CD4-positive, alpha-beta T cell treated with Interleukin-6 at 100 ng/mL for 8 hours (primary cell): ENCODE data around the gene RPL36AL.
"Not testable (repeated sequence)": the region's sequence is repeated elsewhere in the genome, so short reads cannot be mapped to it uniquely, and the experiment has no call there.

Experiments used
- DNase-seq: peaks from one replicate; pipeline ENCODE4 v3.0.0-alpha.2; 2020; ENCODE audit warnings: mixed read lengths, low spot score

The RPL36AL gene

DNA sequence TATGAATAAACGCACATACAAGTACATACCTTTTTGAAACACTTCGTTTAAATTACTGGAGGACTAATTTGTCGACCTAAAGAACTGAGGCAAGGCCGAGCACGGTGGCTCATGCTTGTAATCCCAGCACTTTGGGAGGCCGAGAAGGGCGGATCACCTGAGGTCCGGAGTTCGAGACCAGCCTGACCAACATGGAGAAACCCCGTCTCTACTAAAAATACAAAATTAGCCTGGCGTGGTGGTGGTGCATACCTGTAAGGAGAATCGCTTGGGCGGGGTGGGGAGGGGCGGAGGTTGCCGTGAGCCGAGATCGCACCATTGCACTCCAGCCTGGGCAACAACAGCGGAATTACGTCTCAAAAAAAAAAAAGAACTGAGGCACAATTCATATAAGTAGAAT lies 1.2 kb downstream of the RPL36AL start:
- DNase-seq: not testable (repeated sequence)

DNA sequence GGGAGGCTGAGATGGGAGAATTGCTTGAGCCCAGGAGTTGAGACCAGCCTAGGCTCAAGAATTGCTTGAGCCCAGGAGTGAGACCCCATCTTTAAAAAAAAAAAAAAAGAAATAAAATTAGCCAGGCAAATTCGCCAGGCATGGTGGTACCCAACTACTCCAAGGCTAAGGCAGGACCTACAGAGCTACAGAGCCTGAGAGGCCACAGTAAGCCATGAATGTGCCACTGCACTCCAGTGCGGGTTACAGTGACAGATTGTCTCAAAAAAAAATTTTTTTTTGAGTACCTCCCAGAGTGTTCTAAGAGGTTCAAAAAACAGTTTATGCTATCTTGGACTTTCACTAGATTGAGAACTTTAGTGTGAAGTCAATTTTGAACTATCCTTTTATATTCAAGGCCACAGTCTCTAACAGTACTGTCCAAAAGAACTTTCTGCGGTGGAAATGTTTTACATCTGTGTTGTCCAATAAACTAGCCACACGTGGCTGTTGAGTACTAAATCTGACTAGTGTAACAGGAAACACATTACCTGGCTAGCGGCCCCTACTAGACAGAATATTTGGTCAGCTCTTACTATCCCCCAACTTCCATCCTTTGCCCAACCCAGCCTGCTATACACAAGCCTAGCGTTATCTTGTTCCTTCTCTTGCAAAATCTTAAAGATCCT lies 2.4 kb downstream of the RPL36AL start:
- DNase-seq: no peak

DNA sequence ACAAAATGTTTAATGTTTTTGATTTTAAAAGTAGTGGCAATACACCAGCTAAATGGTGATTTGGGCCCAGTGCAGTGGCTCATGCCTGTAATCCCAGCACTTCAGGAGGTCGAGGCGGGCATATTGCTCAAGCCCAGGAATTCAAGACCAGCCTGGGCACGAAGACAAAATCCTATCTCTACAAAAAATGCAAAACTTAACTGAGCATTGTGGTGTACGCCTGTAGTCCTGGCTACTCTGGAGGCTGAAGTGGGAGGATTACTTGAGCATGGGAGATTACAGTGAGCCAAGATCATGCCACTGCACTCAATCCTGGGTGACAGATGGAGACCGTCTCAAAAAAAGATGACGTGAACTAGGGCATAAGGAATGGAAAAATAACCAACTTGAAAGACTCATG lies 4.7 kb downstream of the RPL36AL start:
- DNase-seq: no peak

DNA sequence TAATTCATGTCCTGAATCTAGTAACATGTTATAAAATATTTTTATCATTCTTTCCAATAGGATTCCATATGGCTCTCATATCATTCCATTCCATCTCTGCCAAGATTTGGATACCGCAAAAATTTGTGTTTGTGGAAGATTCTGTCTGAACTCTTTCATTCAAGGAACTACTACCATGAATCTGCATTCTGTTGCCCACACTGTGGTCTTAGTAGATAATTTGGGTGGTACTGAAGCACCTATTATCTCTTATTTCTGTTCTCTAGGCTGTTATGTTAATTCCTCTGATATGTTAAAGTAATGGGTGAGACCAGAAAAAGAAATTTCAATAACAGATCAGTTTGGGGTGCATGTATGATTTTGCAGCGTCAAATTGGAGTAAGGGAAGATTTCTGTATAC lies 6.2 kb downstream of the RPL36AL start:
- DNase-seq: no peak

DNA sequence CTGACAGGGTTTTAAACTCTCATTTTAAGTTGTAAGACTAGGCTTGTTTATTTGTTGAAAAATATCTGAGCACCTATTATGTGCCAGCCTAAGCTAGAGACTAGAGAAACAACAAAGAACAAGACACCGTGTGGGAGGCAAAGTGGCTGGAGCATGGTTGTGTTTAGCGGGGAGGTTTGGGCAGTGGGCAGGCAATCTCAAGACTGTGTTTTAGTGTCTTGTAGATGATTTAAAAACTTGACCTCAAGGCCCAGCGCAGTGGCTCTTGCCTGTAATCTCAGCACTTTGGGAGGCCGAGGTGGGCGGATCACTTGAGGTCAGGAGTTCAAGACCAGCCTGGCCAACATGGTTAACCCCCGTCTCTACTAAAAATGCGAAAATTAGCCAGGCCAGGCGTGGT lies 7.8 kb downstream of the RPL36AL start:
- no peak for DNase-seq

DNA sequence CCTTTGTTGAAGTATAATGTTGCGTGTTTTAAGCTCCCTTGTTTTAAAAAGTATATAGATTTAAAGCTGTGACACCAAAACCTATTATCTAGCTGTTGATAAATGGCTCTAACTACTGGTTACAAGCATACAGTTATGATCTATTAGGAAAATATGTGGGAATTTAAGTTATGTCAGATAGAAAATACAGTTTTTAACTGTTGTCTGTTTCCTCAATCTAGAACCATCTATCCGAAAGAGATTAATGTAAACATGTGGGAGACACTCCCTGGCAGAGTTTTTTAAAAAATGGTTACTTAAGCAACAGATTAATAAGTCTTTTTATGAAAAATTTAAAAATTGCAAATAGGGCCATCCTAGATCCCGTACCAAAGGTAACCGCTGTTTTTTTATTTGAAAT lies 8.2 kb downstream of the RPL36AL start:
- no peak for DNase-seq

DNA sequence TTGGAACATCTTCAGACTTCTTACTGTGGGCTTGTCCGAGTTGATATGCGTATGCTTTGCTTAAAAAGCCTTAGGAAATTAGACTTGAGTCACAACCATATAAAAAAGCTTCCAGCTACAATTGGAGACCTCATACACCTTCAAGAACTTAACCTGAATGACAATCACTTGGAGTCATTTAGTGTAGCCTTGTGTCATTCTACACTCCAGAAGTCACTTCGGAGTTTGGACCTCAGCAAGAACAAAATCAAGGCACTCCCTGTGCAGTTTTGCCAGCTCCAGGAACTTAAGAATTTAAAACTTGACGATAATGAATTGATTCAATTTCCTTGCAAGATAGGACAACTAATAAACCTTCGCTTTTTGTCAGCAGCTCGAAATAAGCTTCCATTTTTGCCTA lies 12.8 kb downstream of the RPL36AL start:
- no peak for DNase-seq

DNA sequence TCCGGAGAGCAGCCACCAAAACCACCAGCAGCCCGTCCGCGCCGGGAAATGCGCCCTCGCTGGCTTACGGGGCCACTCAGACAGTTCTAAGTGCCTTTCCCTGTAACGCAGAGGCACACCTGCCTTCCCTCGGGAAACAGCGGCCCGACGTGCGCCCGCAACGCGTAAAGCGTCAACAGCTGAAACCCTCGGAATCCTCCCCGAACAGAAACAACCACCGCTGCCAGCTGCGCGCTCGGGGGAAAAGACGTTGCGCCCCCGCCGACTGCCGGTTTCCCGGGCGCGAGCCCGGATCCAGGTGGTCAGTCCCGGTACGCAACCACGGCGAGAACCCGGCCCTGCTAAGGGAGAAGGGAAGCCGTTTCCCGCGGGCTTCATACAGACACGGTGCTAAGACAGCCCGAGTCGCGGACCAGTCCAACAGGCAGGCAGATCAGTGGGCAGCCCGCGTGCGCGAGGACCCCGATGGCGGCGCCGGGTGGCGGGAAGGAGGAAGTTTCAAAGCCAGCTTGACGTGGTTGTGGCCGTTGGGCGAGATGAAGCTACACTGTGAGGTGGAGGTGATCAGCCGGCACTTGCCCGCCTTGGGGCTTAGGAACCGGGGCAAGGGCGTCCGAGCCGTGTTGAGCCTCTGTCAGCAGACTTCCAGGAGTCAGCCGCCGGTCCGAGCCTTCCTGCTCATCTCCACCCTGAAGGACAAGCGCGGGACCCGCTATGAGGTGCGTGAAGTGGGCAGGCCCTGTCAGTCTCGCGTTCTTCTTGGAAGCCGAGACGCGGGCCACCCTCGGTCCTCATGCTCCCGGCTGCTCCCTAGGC lies 21.7 kb downstream of the RPL36AL start, which contains the start of gene LRR1:
Gene LRR1 (plus strand): TSS at position 456 of the 816 bp plus-strand sequence. CDS start 81 bp downstream, at position 537.
- DNase-seq: peak; percentile 80

DNA sequence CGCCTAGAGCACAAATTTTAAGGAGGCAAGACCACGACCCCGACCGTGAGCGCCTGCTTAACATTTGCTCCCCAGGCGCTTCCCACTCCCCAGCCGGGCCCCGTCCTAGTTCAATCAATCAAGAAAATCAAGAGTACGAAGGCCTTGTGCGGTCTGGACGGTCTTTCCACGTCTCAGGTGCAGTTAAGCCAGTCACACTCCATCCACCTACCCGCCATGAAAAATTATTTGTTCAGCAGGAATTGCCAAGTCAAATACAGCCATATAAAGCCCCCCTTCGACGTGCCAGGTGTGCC lies 22.3 kb downstream of the RPL36AL start:
- peak; percentile 11 for DNase-seq

DNA sequence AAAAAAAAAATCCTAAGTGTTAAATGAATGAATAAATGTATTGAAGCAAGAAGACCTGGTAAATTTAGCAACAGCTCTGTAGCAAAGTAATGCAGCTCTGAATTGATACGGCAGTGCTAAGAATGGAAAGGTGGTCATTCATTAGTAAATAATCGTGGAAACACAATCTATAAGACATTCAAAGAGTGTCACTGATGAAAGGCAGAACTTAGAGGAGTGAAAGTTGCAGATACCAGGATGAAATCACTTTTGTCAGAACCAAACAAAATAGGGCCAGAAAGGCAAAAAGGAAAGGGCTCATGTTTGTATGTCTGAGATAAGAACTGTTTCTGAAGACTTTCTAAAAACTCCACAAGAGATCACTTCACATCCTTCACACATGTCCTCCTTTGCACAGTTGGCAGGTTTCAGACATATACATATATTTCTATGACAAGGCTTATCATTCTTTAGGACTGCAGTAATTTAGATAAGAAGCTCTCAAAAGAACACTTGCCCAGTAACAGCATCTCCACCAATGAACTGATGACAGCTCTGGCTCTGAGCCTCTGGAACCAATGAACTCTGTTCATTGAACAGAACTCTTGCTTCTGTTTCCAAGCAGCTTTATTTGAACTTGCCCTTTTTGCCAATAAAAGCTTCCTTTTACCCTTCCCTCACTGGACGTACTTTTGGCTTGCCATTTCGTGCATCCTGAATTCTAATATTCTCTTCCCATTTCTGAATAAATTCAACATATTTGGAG lies 25.9 kb downstream of the RPL36AL start:
- no peak for DNase-seq

DNA sequence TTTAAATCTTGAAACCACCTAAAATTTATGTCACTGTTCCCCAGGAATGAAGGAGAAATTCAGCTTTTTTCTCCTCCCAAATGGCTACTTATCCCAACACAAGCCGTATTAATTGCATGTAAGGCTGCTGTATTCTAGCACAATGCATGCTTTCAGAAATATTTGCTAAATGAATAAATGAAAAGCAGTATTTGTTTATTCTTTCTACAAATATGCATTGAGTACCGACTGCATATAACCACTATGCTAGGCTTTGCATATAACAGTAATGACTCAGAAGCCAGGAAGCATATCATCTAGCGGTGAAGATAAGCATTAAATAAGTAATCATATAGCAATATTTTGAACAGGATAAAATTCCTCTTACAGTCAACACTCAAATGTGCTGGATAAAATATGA lies 27.4 kb downstream of the RPL36AL start:
- DNase-seq: no peak

DNA sequence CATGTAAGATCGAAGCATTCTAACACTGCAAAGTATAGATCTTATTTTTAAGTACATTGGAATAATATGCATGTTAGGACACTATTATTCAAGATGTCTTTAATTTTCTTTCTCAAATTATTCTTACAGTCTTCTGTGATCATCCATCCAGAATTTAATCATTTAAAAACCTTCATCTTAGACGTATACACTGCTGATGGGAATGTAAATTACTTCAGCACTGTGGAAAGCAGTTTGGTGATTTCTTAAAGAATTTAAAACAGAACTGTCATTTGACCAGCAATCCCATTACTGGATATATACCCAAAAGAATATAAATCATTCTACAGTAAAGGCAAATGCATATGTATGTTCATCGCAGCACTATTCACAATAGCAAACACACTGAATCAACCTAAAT lies 31.0 kb downstream of the RPL36AL start:
- DNase-seq: no peak

DNA sequence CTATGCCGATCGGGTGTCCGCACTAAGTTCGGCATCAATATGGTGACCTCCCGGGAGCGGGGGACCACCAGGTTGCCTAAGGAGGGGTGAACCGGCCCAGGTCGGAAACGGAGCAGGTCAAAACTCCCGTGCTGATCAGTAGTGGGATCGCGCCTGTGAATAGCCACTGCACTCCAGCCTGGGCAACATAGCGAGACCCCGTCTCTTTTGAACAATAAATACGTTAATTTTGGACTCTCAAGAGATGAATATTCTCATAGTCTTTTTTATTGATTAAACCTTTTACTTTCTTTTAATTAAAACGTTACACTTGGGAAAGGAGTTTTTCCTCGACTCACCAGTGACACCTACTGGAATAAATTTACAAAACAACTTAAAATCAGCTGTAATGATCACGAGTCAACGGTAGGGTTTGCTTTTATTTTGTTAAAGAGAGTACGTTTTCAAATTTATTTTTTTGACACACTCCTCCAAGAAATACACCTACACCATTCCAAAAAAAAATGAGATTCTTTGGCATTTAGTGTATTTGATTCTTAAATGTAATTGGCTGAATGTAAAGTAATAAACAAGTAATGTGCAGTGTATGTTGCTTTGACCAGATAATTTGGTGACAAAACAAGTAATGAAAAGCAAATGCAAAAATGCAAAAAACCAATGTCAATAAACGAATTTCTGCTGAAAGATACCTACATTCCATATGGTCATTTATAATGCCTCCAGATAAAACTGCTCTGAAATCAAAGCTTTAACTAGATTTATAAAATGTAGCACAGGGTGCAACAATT lies 33.6 kb downstream of the RPL36AL start:
- peak; percentile 63 for DNase-seq

DNA sequence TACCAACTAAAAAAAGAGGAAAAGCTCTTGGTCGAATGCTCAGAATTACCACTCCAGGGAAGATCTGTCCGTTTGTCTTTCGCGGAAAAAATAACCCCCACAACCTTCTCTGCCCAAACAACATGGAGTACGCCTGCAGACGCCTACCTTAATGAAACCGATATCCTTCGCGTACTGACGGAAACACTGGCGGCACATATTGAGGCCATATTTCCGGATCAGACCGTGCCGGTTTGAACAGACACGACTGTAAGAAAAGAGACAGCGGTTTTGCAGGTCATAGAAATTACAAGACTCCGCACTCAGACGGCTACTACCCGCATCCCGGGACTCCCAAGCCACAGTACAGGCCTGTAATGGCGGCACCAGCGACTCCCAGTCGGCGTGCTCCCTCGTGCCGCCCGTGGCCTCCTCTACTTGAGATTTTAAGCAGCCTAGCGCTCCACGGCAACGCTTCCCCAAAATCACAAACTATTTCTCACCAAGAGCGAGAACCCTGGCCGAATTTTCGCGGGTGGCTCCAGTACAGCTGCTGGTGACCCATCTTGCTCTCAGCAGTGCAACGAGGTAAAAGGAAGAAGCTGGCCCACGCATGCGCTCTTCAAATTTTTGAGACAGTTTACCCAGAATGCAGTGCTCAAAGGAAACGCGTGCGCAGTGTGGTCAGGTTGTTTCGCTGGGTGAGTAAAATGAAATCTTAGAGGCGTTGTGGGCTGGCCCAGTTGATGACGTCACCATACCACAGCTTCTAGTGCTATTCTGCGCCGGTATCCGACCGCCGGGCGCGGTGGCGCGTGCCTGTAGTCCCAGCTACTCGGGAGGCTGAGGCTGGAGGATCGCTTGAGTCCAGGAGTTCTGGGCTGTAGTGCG lies 34.4 kb downstream of the RPL36AL start, which contains the start of gene RPS29:
Gene RPS29 (minus strand): TSS at position 578 of the 870 bp plus-strand sequence. CDS start 34 bp downstream, at position 544.
- peak; percentile 99 for DNase-seq

DNA sequence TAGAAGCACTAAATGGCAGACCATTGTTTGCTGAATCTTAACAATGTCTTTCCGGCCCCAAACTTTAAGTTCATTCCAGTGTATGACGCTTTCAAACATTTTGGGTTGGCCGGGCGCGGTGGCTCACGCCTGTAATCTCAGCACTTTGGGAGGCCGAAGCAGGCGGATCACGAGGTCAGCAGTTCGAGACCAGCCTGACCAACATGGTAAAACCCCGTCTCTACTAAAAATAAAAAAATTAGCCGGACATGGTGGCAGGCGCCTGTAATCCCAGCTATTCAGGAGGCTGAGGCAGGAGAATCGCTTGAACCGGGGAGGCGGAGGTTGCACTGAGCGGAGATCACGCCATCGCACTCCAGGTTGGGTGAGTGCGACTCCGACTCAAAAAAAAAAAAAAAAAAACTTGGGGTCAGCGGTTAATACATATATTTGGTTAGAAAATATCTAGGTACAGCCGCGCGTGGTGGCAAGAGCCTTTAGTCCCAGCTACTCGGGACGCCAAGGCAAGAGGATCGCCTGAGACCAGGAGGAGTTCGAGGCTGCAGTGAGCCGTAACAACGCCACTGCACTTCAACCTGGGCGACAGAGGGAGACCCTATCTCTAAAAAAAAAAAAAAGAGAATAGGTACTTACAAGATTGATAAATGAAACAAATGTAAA lies 35.3 kb downstream of the RPL36AL start:
- DNase-seq: not testable (repeated sequence)

DNA sequence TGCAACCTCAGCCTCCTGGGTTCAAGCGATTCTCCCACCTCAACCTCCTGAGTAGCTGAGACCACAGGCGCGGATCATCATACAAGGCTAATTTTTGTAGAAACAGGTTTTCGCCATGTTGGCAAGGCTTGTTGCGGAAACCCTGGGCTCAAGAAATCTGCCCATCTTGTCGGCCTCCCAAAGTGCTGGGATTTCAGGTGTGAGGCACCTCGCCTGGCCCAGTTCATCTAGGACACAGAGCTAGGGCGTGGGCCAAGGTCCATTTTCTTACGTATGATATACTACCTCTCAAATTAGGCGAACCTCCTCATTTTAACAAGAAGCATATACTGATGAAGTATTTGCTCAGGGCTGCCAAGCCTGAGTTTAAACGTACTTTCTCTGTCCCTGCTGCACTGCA lies 36.4 kb downstream of the RPL36AL start:
- DNase-seq: no peak

DNA sequence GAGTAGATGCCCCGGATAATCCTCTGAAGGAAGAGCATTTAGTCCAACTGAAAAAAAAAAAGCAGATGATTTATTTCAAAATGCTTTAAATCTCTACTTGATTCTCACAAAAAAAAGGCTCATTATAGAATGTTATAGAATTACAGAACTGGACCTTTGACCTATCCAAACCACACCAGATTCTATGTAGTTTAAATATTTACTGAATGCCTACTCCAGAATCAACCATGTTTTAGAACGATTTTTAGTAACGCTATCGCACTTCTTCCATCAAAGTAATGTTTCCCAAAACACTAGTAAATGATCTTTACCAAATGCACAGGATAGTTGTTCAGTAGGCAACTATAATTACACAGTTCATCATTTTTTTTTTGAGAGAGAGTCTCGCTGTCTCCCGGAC lies 36.8 kb downstream of the RPL36AL start:
- no peak for DNase-seq

DNA sequence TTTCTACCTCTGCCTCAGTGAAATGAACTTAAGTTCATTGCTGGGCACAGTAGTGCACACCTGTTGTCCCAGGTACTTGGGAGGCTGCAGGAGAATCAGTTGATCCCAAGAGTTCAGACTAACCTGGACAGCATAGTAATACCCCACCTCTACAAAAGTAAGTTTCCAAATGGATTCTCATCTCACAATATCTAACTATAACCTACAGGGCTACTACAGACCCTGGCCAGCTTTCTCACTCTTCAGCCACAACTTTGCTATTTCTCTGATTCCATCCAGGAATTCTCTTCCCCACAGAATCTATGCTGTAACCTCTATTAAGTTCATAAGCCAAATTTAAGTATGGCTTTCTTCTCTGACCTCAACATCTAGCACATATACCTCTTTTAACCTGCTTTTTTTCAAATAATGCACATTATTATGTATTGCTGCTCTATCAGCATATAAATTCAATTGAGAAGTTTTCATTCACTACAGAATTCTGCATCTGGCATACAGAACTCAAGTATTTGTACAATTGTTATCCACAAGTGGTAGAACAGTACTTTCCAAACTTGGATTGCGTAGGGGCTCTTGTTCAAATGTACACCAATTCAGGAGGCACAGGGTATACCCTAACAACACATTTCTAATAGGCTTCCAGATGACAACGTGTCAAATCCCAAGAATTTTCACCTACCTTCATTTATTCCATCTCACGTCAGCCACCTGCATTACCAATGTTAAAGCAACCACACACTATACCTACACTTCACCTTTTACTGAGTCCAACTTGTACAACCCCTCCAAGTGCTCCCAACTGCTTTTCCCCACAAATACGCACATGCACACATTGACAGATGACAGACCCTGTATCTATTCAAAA lies 38.1 kb downstream of the RPL36AL start:
- DNase-seq: no peak
